ENCODE measurements around the gene RASGEF1C.

GRCh38 chr5:180119903-180120236, 89.1 kb downstream of the RASGEF1C start:
- TF ChIP-seq CTCF (IDR thresholded peaks at IDR 0.05) (no peak), EZH2phosphoT487 (IDR thresholded peaks at IDR 0.05) (no peak)
